Central memory CD8-positive, alpha-beta T cell (primary cell): ENCODE measurements around the gene UBE2R2.
"Not testable (repeated sequence)": the region's sequence is repeated elsewhere in the genome, so short reads cannot be mapped to it uniquely, and the experiment has no call there.

ENCODE experiments used
- ATAC-seq: fragments of 150-1000 bp; cut with Tn5 transposase; replicated peaks from 2 replicates; pipeline ENCODE4 v1.10.0; 2022; ENCODE audit warnings: mild to moderate bottlenecking, moderate FRiP score, moderate number of reproducible peaks; ENCODE audit not compliant: poor library complexity, severe bottlenecking; ENCODE audit errors: extremely low read depth
- DNase-seq, 2 donors: peaks; one replicate each; pipeline ENCODE4 v3.0.0; 2021; ENCODE audit warnings: low spot score in 2 of 2
- H3K27ac Mint-ChIP-seq: one replicate; pipeline ENCODE4 v1.8.0; 2022; ENCODE audit warnings: low read depth, mild to moderate bottlenecking, moderate library complexity, mixed read lengths
- H3K27me3 Mint-ChIP-seq: one replicate; pipeline ENCODE4 v1.8.0; 2022; ENCODE audit warnings: mixed read lengths
- H3K36me3 Mint-ChIP-seq: one replicate; pipeline ENCODE4 v1.8.0; 2022; ENCODE audit warnings: mild to moderate bottlenecking, moderate library complexity, mixed read lengths; ENCODE audit not compliant: insufficient read depth
- H3K4me1 Mint-ChIP-seq: one replicate; pipeline ENCODE4 v1.8.0; 2022; ENCODE audit warnings: mixed read lengths
- H3K4me3 Mint-ChIP-seq: one replicate; pipeline ENCODE4 v1.8.0; 2022; ENCODE audit warnings: mild to moderate bottlenecking, moderate library complexity, mixed read lengths
- H3K9me3 Mint-ChIP-seq: one replicate; pipeline ENCODE4 v1.8.0; 2022; ENCODE audit warnings: mixed read lengths

UBE2R2 gene

GRCh38 chr9:33829641-33830230 is 12.8 kb downstream of the UBE2R2 start:
- H3K9me3 Mint-ChIP-seq, H3K4me1 Mint-ChIP-seq, H3K27me3 Mint-ChIP-seq, ATAC-seq, DNase-seq, H3K27ac Mint-ChIP-seq, H3K4me3 Mint-ChIP-seq: not testable (repeated sequence)
- H3K36me3 Mint-ChIP-seq: peaks cover 16% of the 10 kb centered on the region

- Mint-ChIP-seq H3K27ac (peak overlapping the region; percentile 41), H3K27me3 (no peaks in the 10 kb centered on the region), H3K36me3 (peaks cover 5% of the 10 kb centered on the region), H3K9me3 (no peaks in the 10 kb centered on the region), H3K4me3 (no peak overlapping the region), H3K4me1 (peaks cover 34% of the 10 kb centered on the region)
- ATAC-seq (no peak), DNase-seq (no peak)
Observed at GRCh38 chr9:33835625-33836260, 18.8 kb downstream of the UBE2R2 start.

- H3K4me1 Mint-ChIP-seq: peaks cover 34% of the 10 kb centered on the region
- ATAC-seq, H3K36me3 Mint-ChIP-seq, H3K27ac Mint-ChIP-seq, DNase-seq, H3K4me3 Mint-ChIP-seq, H3K27me3 Mint-ChIP-seq, H3K9me3 Mint-ChIP-seq: not testable (repeated sequence)
Observed at GRCh38 chr9:33836261-33836660, 19.3 kb downstream of the UBE2R2 start.

GRCh38 chr9:33837138-33837537 is 20.2 kb downstream of the UBE2R2 start:
- Mint-ChIP-seq H3K27ac (peak overlapping the region; percentile 61), H3K4me3 (no peak overlapping the region), H3K4me1 (peaks cover 43% of the 10 kb centered on the region)

GRCh38 chr9:33840381-33840780 is 23.4 kb downstream of the UBE2R2 start:
- Mint-ChIP-seq H3K27ac (peak overlapping the region; percentile 70), H3K4me1 (peaks cover 46% of the 10 kb centered on the region), H3K9me3 (no peaks in the 10 kb centered on the region), H3K36me3 (peaks cover 2% of the 10 kb centered on the region), H3K4me3 (no peak overlapping the region), H3K27me3 (no peaks in the 10 kb centered on the region)
- no peak for DNase-seq
- ATAC-seq: no peak

More at GRCh38 chr9:33837138-33837537, 20.2 kb downstream of the UBE2R2 start:
- ATAC-seq: no peak
- DNase-seq: no peak
- peaks cover 3% of the 10 kb centered on the region for H3K36me3 Mint-ChIP-seq
- H3K27me3 Mint-ChIP-seq: no peaks in the 10 kb centered on the region
- H3K9me3 Mint-ChIP-seq: no peaks in the 10 kb centered on the region

GRCh38 chr9:33843312-33843961 is 26.5 kb downstream of the UBE2R2 start:
- DNase-seq (no peak), ATAC-seq (no peak)
- Mint-ChIP-seq H3K4me1 (peaks cover 46% of the 10 kb centered on the region), H3K36me3 (peaks cover 3% of the 10 kb centered on the region), H3K27me3 (no peaks in the 10 kb centered on the region), H3K9me3 (no peaks in the 10 kb centered on the region), H3K4me3 (no peak overlapping the region), H3K27ac (no peak overlapping the region)

- Mint-ChIP-seq H3K4me1 (peaks cover 38% of the 10 kb centered on the region), H3K36me3 (peaks cover 3% of the 10 kb centered on the region), H3K9me3 (no peaks in the 10 kb centered on the region), H3K27ac (no peak overlapping the region), H3K27me3 (no peaks in the 10 kb centered on the region), H3K4me3 (no peak overlapping the region)
- DNase-seq: no peak
- ATAC-seq: no peak
Observed at GRCh38 chr9:33846231-33846630, 29.3 kb downstream of the UBE2R2 start.

- Mint-ChIP-seq H3K27ac (peak overlapping the region; percentile 52), H3K4me1 (peaks cover 22% of the 10 kb centered on the region)
- not testable (repeated sequence) for H3K9me3 Mint-ChIP-seq, ATAC-seq, H3K4me3 Mint-ChIP-seq, H3K27me3 Mint-ChIP-seq, H3K36me3 Mint-ChIP-seq, DNase-seq
Observed at GRCh38 chr9:33847894-33848205, 30.9 kb downstream of the UBE2R2 start.

GRCh38 chr9:33850267-33850629 is 33.3 kb downstream of the UBE2R2 start:
- ATAC-seq: no peak
- no peaks in the 10 kb centered on the region for H3K9me3 Mint-ChIP-seq
- peaks cover 28% of the 10 kb centered on the region for H3K4me1 Mint-ChIP-seq
- no peaks in the 10 kb centered on the region for H3K27me3 Mint-ChIP-seq
- no peak for DNase-seq
- H3K36me3 Mint-ChIP-seq: peaks cover 3% of the 10 kb centered on the region
- H3K27ac Mint-ChIP-seq: no peak overlapping the region
- H3K4me3 Mint-ChIP-seq: no peak overlapping the region

GRCh38 chr9:33850677-33851076 is 33.7 kb downstream of the UBE2R2 start:
- Mint-ChIP-seq H3K4me1 (peaks cover 31% of the 10 kb centered on the region), H3K36me3 (peaks cover 1% of the 10 kb centered on the region), H3K27ac (peak overlapping the region; percentile 82), H3K27me3 (no peaks in the 10 kb centered on the region), H3K4me3 (no peak overlapping the region), H3K9me3 (no peaks in the 10 kb centered on the region)
- ATAC-seq (no peak), DNase-seq (no peak)

GRCh38 chr9:33851301-33851700 is 34.3 kb downstream of the UBE2R2 start:
- H3K36me3 Mint-ChIP-seq: no peaks in the 10 kb centered on the region
- H3K4me1 Mint-ChIP-seq: peaks cover 29% of the 10 kb centered on the region
- DNase-seq: no peak
- H3K27ac Mint-ChIP-seq: peak overlapping the region; percentile 82
- no peaks in the 10 kb centered on the region for H3K27me3 Mint-ChIP-seq
- H3K4me3 Mint-ChIP-seq: no peak overlapping the region
- no peak for ATAC-seq
- H3K9me3 Mint-ChIP-seq: no peaks in the 10 kb centered on the region

GRCh38 chr9:33852216-33852826 is 35.4 kb downstream of the UBE2R2 start:
- DNase-seq (peak; percentile 33 to 35), ATAC-seq (peak; percentile 32)
- no peak overlapping the region for H3K27ac Mint-ChIP-seq
- H3K27me3 Mint-ChIP-seq: no peaks in the 10 kb centered on the region
- H3K9me3 Mint-ChIP-seq: no peaks in the 10 kb centered on the region
- H3K4me3 Mint-ChIP-seq: no peak overlapping the region
- H3K36me3 Mint-ChIP-seq: no peaks in the 10 kb centered on the region
- peaks cover 23% of the 10 kb centered on the region for H3K4me1 Mint-ChIP-seq

GRCh38 chr9:33856247-33856646 is 39.3 kb downstream of the UBE2R2 start:
- Mint-ChIP-seq H3K27me3 (no peaks in the 10 kb centered on the region), H3K36me3 (peaks cover 4% of the 10 kb centered on the region), H3K27ac (peak overlapping the region; percentile 38), H3K4me3 (no peak overlapping the region), H3K4me1 (peaks cover 23% of the 10 kb centered on the region), H3K9me3 (no peaks in the 10 kb centered on the region)
- no peak for DNase-seq
- no peak for ATAC-seq
